GM21737 (cell line): ENCODE measurements around the gene PRLH.
A peak's percentile ranks its signal among the peaks of the same experiment; 100 is the strongest.

Experiments used
- ATAC-seq: cut with Tn5 transposase; IDR thresholded peaks from one replicate; pipeline ENCODE4 v1.9.1; 2021; ENCODE audit warnings: mild to moderate bottlenecking, moderate library complexity; ENCODE audit not compliant: unreplicated experiment

Gene PRLH

GRCh38 chr2:237566401-237567235 lies at the start of gene PRLH:
PRLH (plus strand) TSS chr2:237566574; CDS start chr2:237566574, 0 bp downstream.
- no peak for ATAC-seq

DNA sequence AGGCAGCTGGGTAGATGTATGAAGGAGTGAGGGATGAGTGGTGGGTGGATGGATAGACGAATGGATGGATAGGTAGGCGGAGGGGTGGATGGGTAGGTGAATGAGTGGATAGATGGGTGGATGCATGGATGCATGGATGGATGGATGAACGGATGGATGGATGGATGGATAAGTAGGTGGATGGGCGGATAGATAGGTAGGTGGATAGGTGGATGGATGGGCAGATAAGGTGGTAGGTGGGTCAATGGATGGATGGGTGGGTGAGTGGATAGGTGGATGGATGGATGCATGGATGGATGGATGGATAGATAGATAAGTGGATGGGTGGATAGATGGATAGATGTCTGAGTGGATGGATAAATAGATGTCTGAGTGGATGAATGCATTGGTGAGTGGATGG lies 49.2 kb upstream of the PRLH start:
- ATAC-seq = no peak

DNA sequence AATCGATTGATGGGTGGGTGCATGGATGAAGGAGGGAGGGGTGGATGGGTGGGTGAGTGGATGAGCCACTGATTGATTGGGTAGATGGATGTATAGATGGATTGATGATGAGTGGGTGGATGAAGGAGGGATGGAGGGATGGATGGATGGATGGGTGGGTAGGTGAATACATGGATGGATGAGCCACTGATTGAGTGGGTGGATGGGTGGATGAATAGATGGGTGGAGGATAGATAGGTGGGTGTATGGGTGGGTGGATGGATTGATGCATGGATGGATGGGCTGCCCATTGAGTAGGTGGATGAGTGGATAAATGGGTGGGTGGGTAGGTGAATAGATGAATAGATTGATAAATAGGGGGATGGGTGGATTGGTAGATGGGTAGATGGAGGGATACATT lies 48.4 kb upstream of the PRLH start:
- no peak for ATAC-seq

DNA sequence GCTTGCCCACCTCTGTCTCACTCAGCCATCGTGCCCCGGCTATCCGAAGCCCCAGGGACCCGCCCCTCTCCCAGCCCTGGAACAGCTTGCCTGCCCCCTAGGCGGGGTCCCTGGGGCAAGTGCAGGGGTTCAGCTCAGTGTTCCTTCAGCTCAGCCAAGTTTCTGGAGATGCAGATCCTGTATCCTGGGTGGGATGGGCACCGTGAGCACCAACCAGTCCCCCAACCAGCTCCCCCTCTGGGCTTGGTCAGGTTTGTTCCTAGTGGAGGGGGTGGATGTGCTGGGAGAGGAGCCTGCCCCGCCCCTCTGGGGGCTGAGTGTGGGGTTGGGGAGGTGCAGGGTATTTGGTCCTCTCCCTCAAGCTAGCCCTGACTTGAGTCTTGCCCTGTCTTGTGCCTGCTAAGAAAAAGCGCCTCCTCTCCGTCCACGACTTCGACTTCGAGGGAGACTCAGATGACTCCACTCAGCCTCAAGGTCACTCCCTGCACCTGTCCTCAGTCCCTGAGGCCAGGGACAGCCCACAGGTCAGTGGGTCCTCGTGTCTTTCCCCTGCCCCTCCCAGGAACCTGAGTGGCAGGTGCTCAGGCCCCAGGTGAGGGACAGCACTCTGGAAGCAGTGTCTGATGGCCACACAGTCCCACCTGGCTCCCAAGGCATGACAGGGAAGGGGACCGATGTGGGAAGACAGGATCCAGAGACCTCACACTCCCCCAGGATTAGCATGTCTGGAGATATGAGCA lies 46.7 kb upstream of the PRLH start:
- ATAC-seq = no peak

GRCh38 chr2:237520290-237520689 lies 46.1 kb upstream of the PRLH start:
- no peak for ATAC-seq

GRCh38 chr2:237524631-237525030 lies 41.7 kb upstream of the PRLH start:
- ATAC-seq = no peak

DNA sequence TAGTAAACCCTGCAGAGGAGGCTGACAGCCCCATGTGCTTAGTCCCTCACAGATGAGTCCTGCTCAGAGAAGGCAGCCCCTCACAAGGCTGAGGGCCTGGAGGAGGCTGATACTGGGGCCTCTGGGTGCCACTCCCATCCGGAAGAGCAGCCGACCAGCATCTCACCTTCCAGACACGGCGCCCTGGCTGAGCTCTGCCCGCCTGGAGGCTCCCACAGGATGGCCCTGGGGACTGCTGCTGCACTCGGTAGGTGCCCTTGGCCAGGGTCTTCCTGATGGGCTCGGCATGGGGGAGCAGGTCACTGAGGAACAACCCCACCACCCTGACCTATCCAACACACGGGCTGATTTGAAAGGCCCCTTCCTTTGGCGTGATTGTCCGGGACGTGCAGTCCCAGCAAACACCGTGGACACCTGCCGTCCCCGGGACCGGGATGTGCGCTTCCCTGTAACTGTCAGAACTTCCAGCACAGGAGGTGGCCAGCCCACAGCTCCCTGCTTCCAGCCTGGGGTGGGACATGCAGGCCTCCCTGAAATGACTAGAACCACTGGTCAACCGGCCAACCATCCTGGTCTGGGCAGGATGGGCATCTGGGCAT lies 40.7 kb upstream of the PRLH start:
- no peak for ATAC-seq

- ATAC-seq = no peak
Observed at GRCh38 chr2:237527233-237527632, 39.1 kb upstream of the PRLH start.

DNA sequence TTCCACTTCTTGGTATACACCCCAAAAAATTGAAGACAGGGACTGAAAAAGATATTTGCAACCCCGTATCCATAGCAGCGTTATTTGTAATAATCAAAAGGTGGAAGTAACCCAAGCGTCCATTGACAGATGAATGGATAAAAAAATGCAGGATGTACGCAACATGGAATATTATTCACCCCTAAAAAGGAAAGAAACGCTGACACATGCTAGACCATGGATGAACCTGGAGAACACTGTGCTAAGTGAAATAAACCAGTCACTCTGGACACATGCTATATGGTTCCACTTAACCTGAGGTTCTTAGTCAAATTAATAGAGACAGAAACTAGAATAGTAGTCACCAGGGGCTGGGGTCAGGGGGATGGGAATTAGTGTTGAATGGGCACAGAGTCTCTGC lies 38.6 kb upstream of the PRLH start:
- no peak for ATAC-seq

- ATAC-seq = peak; percentile 80
Observed at GRCh38 chr2:237529452-237530402, 36.6 kb upstream of the PRLH start.

DNA sequence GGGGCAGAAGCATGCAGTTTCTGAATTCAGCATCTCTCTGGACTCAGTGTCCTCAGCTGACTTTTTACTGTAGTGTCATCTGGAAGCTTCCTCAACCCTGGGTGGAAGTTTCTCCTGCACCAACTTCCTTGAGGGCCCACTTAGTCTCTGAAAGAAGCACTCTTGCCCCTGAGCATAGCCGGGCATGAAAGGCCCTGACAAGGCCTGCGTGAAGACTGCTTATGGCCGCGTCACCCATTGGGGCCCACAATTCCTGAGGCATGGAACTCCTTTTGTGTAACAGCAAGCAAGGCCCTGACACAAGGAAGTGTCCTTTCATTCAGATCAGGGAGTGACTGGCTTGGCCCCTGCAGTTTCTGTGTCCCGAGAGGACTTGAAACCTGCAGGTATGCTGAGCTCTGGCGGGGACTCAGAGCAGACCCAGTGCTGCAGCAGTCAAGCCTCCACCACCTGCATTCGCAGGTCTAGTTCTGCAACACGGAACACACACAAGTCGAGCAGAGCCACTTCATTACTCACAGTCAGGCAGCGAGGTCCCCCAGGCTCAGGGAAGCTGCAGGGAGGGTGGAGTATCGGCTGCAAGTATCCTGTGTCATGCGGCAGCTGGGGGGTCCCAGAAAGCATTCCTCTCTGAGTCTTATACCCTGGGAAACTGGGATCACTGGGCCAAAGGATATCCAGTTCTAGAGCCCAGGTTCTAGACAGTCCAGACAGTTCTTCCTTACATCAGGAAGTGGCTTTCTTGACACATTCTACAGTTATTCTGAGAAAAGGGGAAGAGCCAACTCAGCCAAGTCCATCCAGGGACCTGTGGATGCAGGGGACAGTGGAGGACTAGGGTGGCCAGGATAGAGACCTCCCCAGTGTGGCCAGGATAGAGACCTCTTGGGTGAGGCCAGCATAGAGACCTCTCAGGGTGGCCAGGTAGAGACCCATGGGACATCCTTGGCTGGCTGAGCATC lies 35.6 kb upstream of the PRLH start:
- ATAC-seq = peak; percentile 50

GRCh38 chr2:237532160-237532559 lies 34.2 kb upstream of the PRLH start:
- no peak for ATAC-seq

DNA sequence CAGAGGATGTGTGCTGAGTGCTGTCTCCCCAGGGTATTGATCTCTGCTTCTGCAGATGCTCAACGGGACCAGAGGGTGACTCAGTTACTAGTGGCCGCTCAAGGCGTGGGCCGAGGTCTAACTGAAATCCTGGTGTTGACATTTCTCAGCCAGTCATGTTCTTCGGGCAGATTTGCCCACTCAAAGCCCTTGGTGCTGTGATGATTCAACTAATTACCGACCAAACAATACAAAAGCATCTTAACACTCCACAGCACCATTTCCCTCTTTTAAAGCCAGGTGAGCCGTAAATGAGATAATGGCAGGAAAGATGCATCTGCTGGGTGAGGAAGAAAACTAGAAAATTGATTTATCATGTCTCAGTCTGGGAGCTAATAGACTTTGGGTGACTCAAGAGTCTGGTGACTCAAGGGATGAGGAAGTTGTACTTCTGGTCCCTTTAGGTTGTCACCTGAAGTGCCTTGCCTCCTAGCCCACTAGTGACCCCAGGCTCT lies 32.7 kb upstream of the PRLH start:
- no peak for ATAC-seq

- ATAC-seq = no peak
Observed at GRCh38 chr2:237534380-237534779, 32.0 kb upstream of the PRLH start.

GRCh38 chr2:237535385-237536082 lies 30.8 kb upstream of the PRLH start:
- no peak for ATAC-seq

- no peak for ATAC-seq
Observed at GRCh38 chr2:237536083-237536415, 30.3 kb upstream of the PRLH start.

DNA sequence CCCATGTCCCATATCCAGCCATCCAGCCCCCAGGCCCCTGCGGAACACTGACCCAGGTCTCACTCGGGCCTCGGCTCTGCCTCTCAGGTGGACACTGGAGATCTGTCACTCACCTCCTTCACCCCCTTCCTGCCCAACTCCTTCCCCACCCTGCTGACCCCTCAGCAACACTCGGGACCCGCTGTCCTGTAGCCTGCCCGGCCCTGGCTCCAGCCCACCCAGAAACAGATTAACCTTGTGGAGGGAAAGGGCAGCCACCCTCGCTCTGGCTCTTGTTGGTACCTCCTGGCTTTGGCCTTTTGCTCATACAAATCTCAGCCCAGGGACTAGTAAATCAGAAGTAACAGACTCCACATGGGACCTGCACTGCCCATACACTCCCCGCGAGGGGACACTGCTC lies 29.8 kb upstream of the PRLH start:
- no peak for ATAC-seq

- ATAC-seq = no peak
Observed at GRCh38 chr2:237538001-237538720, 28.2 kb upstream of the PRLH start.
